Stomach (tissue), 9 donors: Measurements from ENCODE around the gene ZMPSTE24. TPM values are rescaled to one million over a fixed set of nuclear protein-coding genes. Genes with fewer than 3 reads are reported as not detected.

Experiments
- DNase-seq, 2 donors: peaks; one replicate each; pipeline versions ENCODE4 v3.0.0 to v3.0.0-alpha.2; 2013 to 2019
- H3K27ac ChIP-seq, 5 donors: fragments of 200-600 bp in 4 of 5; sonication (generic) in 4 of 5; one replicate each; pipeline ENCODE4 v1.5.1; 2013 to 2019; ENCODE audit warnings: mild to moderate bottlenecking in 1 of 5, moderate library complexity in 1 of 5
- H3K27me3 ChIP-seq, 3 donors: fragments of 200-600 bp; sonication (generic); one replicate each; pipeline ENCODE4 v1.5.1; 2017 to 2019; ENCODE audit warnings: mixed run types in 1 of 3
- H3K36me3 ChIP-seq, 4 donors: fragments of 200-600 bp; sonication (generic); 1 replicate in 3 of 4; 2 replicates in 1 of 4; pipeline ENCODE4 v1.5.1; 2016 to 2019
- H3K4me1 ChIP-seq, 4 donors: fragments of 200-600 bp; sonication (generic); one replicate each; pipeline ENCODE4 v1.5.1; 2016 to 2019
- H3K4me3 ChIP-seq, 4 donors: fragments of 200-600 bp; sonication (generic) in 3 of 4; one replicate each; pipeline ENCODE4 v1.5.1; 2016 to 2019; ENCODE audit warnings: mild to moderate bottlenecking in 1 of 4
- H3K9me3 ChIP-seq, 4 donors: fragments of 200-600 bp; sonication (generic); one replicate each; pipeline ENCODE4 v1.5.1; 2016 to 2019
- EP300 ChIP-seq: sonication (generic); formaldehyde crosslinking; IDR thresholded peaks from one replicate; pipeline ENCODE4 v1.6.1; 2017; ENCODE audit warnings: antibody characterized with exemption
- POLR2A ChIP-seq, 4 donors: fragments of 450-650 bp; IDR thresholded peaks; one replicate each; pipeline ENCODE4 v1.6.1; 2016; ENCODE audit warnings: antibody characterized with exemption in 4 of 4, control low read depth in 2 of 4, mild to moderate bottlenecking in 1 of 4, moderate library complexity in 1 of 4
- POLR2AphosphoS5 ChIP-seq, 3 donors: sonication (generic); formaldehyde crosslinking; IDR thresholded peaks; one replicate each; pipeline ENCODE4 v1.6.1; 2016; ENCODE audit warnings: antibody characterized with exemption in 3 of 3
- WGBS, 5 donors: extraction: QIAGEN DNeasy Blood & Tissue Kit in 3 of 5; methylation state at CpG; one replicate each; pipeline versions ENCODE4 v1.1.5 to v1.1.7; 2013 to 2018; 5-methylcytosine and 5-hydroxymethylcytosine counted together
- intact Hi-C: fragments of 100-400 bp; cut with DNase I; formaldehyde crosslinking; loops from one replicate; pipeline ENCODE4 v1.15.1; 2023; ENCODE audit warnings: low total_unique reads
- polyA plus RNA-seq, 3 donors: library from polyadenylated mRNA; stranded (reverse); fragments of 200-250 nt; gene quantifications; one replicate each; pipeline ENCODE4 v1.2.3, GENCODE V29; 2013
- total RNA-seq, 5 donors: library from RNA; depleted of rRNA; stranded (reverse); fragments of >200 nt; gene quantifications; one replicate each; pipeline versions ENCODE4 v1.1.0 to v1.2.3, GENCODE V29; 2014 to 2016
- TF ChIP-seq, protein P1 (sequence below), 7 experiments: fragments of 450-650 bp in 4 of 7; fragments of 200-600 bp in 3 of 7; sonication (generic) in 3 of 7; IDR thresholded peaks; one replicate each; pipeline ENCODE4 v1.5.1; 2016 to 2019; ENCODE audit warnings: antibody characterized with exemption in 7 of 7, control low read depth in 2 of 7, mild to moderate bottlenecking in 1 of 7
- donor health status: healthy with polysubstance abuse.
- donor health status: Bipolar disorder and iron deficiency.
- donor health status: healthy.

ZMPSTE24 gene
- total and polyA plus RNA-seq, 8 donors: 7.8 to 67.7 (median 16.8) TPM

GRCh38 chr1:40221977-40222772 is 35.9 kb upstream of the ZMPSTE24 start:
- no peak overlapping the region for H3K27ac ChIP-seq
- no peak for DNase-seq
- 65 to 77% (median 68%) methylated on average over 3 of the region's 3 CpGs for WGBS, 5 donors
- intact Hi-C loops: no loop called here
- H3K4me1 ChIP-seq: no peaks in the 10 kb centered on the region
- TF ChIP-seq POLR2AphosphoS5 (IDR thresholded peaks at IDR 0.05) (no peak), POLR2A (IDR thresholded peaks at IDR 0.05) (no peak), EP300 (no peak)
- TF ChIP-seq, protein P1, sequence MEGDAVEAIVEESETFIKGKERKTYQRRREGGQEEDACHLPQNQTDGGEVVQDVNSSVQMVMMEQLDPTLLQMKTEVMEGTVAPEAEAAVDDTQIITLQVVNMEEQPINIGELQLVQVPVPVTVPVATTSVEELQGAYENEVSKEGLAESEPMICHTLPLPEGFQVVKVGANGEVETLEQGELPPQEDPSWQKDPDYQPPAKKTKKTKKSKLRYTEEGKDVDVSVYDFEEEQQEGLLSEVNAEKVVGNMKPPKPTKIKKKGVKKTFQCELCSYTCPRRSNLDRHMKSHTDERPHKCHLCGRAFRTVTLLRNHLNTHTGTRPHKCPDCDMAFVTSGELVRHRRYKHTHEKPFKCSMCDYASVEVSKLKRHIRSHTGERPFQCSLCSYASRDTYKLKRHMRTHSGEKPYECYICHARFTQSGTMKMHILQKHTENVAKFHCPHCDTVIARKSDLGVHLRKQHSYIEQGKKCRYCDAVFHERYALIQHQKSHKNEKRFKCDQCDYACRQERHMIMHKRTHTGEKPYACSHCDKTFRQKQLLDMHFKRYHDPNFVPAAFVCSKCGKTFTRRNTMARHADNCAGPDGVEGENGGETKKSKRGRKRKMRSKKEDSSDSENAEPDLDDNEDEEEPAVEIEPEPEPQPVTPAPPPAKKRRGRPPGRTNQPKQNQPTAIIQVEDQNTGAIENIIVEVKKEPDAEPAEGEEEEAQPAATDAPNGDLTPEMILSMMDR (IDR thresholded peaks at IDR 0.05): no peak
- H3K36me3 ChIP-seq: peaks cover 0 to 57% (median 39%) of the 10 kb centered on the region in 4 donors
- H3K4me3 ChIP-seq: no peak overlapping the region
- no peaks in the 10 kb centered on the region for H3K9me3 ChIP-seq
- H3K27me3 ChIP-seq: no peaks in the 10 kb centered on the region

DNA sequence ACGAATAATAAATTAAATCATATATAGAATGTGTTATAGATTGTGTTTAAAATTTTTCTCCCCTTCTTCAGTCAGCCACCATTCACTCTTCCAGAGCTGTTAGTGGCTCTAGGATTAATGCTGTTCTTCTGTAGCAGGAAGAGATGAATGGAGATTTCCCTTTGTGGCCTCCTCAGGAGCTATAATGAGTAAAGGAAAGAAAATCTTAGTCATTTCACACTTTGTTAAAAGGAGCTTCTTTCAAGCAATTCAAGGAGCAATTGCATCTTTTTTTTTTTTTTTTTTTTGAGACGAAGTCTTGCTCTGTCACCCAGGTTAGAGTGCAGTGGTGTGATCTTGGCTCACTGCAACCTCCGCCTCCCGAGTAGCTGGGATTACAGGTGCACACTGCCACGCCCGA is 34.0 kb upstream of the ZMPSTE24 start:
- TF ChIP-seq POLR2A (IDR thresholded peaks at IDR 0.05): no peak
- TF ChIP-seq, protein P1 (IDR thresholded peaks at IDR 0.05): no peak
- no peak for TF ChIP-seq POLR2AphosphoS5 (IDR thresholded peaks at IDR 0.05)
- TF ChIP-seq EP300: no peak
- H3K4me3 ChIP-seq: no peak overlapping the region
- H3K27ac ChIP-seq: no peak overlapping the region
- peaks cover 0 to 60% (median 53%) of the 10 kb centered on the region in 4 donors for H3K36me3 ChIP-seq
- 84 to 96% (median 87%) methylated on average over 6 of the region's 6 CpGs for WGBS, 5 donors
- no peak for DNase-seq
- no peaks in the 10 kb centered on the region for H3K9me3 ChIP-seq
- intact Hi-C loops: no loop called here
- no peaks in the 10 kb centered on the region for H3K27me3 ChIP-seq
- no peaks in the 10 kb centered on the region for H3K4me1 ChIP-seq

DNA sequence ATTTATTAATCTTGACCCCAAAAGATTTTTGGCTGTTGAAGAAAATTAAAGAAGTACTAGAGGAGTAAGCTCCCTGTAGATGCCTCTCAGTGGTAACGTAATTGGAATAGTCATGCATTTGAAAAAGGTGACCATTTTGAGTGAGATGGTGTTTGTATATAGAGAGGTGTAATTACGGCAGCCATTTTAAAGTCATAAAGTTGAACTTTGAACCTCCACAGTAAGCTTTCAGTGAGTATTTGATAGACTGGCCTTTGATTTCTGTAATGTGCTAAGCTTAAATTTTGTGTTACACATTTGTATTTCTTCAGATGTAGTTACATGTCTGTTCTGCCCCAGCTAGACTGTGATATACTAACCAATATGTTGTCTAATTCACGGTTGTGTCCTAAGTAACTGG is 31.8 kb upstream of the ZMPSTE24 start:
- Histone ChIP-seq H3K4me1 (no peaks in the 10 kb centered on the region), H3K27ac (no peak overlapping the region), H3K36me3 (peaks cover 0 to 79% (median 69%) of the 10 kb centered on the region in 4 donors), H3K9me3 (no peaks in the 10 kb centered on the region), H3K27me3 (no peaks in the 10 kb centered on the region), H3K4me3 (no peak overlapping the region)
- peak in 1 of 2 donors; percentile 2 for DNase-seq
- intact Hi-C loops: no loop called here
- WGBS, 5 donors: 76 to 96% (median 93%) methylated on average over 3 of the region's 3 CpGs
- TF ChIP-seq POLR2A (IDR thresholded peaks at IDR 0.05) (no peak), EP300 (no peak), POLR2AphosphoS5 (IDR thresholded peaks at IDR 0.05) (no peak)
- TF ChIP-seq, protein P1 (IDR thresholded peaks at IDR 0.05): no peak

GRCh38 chr1:40232444-40232843 is 25.6 kb upstream of the ZMPSTE24 start:
- DNase-seq: peak in 1 of 2 donors; percentile 44
- Histone ChIP-seq H3K36me3 (peaks cover 30 to 96% (median 92%) of the 10 kb centered on the region in 4 donors), H3K27me3 (no peaks in the 10 kb centered on the region), H3K27ac (no peak overlapping the region), H3K4me1 (no peaks in the 10 kb centered on the region), H3K4me3 (no peak overlapping the region), H3K9me3 (no peaks in the 10 kb centered on the region)
- 72 to 85% (median 84%) methylated on average over 4 of the region's 4 CpGs for WGBS, 5 donors
- TF ChIP-seq, protein P1 (IDR thresholded peaks at IDR 0.05): no peak
- TF ChIP-seq POLR2AphosphoS5 (IDR thresholded peaks at IDR 0.05): no peak
- no peak for TF ChIP-seq POLR2A (IDR thresholded peaks at IDR 0.05)
- no peak for TF ChIP-seq EP300
- intact Hi-C loops: no loop called here
